NCI-H1436 (cell line): ENCODE measurements around the gene SIRT7.
"Not testable (repeated sequence)": the region's sequence is repeated elsewhere in the genome, so short reads cannot be mapped to it uniquely, and the experiment has no call there.

Experiments used
- DNase-seq: peaks from one replicate; lab custom pipeline; 2025; lab: John Stamatoyannopoulos, UW

Gene SIRT7

GRCh38 chr17:81918832-81919545 is 1.0 kb upstream of the SIRT7 start:
- no peak for DNase-seq

- not testable (repeated sequence) for DNase-seq
These were observed 325 bp upstream of the SIRT7 start for GRCh38 chr17:81918333-81918669.

GRCh38 chr17:81916234-81917001 is 1.6 kb downstream of the SIRT7 start:
- DNase-seq, result no peak

GRCh38 chr17:81915331-81915730 is 2.6 kb downstream of the SIRT7 start:
- DNase-seq, result no peak

GRCh38 chr17:81914103-81914850 is 3.7 kb downstream of the SIRT7 start:
- DNase-seq, result no peak

DNA sequence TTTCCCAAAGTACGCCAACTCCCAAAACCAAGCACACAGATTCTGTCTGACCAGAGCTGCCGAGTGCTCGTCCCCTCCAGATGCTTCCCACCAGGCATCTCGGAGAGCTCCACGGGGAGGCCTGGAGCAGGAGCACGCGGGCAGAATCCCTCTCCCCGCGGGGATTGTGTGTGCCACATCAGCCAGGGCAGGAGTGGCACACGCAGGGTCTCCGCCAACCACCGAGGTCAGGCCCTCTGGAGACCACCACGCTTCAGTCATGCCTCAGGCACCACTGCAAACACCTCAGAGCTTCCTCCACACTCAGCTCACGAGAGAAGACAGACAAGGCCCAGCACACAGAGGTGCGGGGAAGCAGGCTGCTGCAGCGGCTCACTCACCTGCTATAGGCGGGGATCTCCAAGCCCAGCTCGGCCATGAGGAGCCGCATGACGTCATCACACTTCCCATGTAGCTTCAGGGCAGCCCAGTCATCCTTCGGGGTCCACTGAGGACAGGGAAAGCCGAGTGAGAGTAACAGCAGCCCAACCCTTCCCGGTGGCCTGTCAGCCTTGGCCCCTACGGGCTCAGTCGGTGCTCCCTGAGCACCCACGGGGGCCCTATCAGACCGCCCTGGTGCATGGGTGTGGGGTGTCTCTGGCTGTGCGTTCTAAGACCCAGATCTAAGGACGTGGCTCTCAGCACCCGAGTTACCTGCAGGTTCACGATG is 4.4 kb downstream of the SIRT7 start:
- DNase-seq, result no peak

DNA sequence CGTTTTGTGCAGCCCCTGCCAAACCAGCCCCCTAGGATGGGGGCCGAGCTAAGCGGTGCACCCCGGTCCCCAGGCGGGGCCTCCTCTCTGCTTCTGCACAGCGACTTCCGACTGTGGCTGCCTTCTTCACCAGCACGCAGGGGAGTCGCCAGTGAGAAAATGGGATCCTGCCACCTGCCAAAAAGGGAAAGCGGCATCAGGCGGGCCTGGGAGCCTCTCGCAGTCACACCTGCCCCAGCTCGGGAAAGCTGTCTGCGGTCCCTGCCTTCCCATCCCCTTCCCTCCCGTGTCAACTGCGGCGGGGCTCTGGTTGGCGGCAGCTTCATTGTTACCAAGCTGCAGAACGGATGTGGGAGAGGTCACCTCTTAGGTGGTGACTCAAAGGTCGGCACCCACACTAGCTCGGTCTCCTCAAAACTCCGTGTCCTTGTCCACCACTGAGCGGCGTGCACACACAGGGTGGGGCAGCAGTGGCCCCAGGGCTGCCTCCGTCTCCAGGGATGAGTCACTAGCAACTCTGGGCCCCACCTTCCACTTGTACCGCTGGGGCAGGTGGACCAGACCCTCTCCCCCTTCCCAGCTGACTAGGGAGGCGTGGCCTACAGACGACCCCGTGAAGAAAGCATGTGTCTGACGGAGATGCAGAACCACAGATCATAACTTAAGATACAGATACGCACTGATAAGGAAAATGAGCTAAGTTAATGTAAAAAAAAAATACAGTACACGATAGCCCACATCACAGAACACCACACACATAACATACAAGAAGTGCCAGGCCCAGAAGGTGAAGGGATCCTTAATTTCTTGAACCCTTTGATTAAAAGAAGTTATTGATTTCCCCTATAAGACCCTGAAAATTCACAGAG is 5.3 kb downstream of the SIRT7 start:
- DNase-seq, result no peak

DNA sequence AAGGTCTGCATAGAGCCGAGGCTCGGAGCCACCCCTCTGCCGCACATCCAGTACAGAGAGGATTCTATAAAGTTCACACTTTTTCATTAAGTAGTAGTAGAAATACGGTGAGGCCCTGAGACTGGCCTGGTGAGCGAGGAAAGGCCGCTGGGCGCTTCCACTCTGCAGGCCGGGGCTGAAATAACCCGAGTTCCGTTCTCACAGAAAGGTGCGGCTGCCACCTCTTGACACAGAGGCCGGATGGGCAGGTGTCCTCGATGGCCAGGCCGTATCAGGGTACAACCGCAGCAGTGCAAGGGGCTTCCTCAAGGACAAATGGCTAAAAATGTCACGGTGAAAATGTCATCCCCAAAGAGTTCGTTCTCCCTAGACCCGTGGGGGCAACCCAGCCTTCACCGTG is 6.0 kb downstream of the SIRT7 start:
- no peak for DNase-seq

- DNase-seq, result peak; percentile 98
These were observed 6.6 kb downstream of the SIRT7 start, which contains the start of gene PCYT2 for GRCh38 chr17:81911277-81911961. PCYT2 (minus strand) TSS chr17:81911399; CDS start chr17:81911355, 44 bp downstream.

GRCh38 chr17:81910840-81911276 is 7.1 kb downstream of the SIRT7 start:
- no peak for DNase-seq

- no peak for DNase-seq
These were observed 7.8 kb downstream of the SIRT7 start for GRCh38 chr17:81909966-81910839.

GRCh38 chr17:81909231-81909630 is 8.7 kb downstream of the SIRT7 start:
- no peak for DNase-seq

DNA sequence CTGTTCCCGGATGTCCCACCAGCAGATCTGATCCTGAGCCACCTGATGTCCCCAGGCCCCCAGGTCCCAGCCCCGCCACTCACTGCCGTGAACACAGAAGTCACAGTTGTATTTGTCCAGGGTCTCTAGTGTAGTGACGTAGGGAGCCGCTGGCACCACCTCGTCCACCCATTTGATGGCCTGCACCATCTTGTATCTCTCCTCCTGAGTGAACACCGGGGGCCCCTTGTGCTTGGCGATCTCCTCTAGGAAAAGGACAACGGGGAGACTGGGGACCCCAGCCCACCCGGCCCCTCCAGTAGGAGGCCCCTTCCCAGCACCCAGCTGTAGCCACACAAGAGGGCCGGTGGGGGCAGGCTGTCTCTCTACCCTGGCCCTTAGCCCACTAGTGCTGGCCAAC is 9.2 kb downstream of the SIRT7 start:
- DNase-seq, result no peak

GRCh38 chr17:81907219-81908145 is 10.5 kb downstream of the SIRT7 start:
- DNase-seq, result no peak

GRCh38 chr17:81906476-81907218 is 11.3 kb downstream of the SIRT7 start:
- no peak for DNase-seq

DNA sequence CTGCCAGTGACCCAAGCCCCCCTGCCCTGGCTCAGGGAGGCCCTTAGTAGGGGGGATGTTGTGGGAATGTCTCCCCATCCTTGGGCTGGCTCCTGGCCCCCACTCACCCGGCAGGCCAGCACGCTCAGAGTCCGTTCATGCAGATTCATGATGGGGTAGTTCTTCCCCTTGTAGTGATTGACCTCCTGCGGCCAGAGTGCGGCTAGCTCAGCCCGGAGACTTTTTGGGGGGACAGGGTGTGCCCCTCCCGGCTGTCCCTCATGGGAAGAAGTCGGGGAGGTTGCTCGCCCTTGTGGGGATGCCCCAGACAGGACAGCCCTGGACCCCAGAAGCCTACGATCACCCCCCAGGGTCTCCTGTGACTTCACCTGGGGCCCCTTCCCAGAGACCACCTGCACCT is 12.0 kb downstream of the SIRT7 start:
- DNase-seq, result no peak

- no peak for DNase-seq
These were observed 12.5 kb downstream of the SIRT7 start for GRCh38 chr17:81905424-81905875.
